Keratinocyte (primary cell): ENCODE results near the gene SLBP. TPM values are rescaled to one million over a fixed set of nuclear protein-coding genes. Genes with fewer than 3 reads are reported as not detected.

Experiments
- DNase-seq: peaks from one replicate; pipeline ENCODE4 v3.0.0-alpha.2; 2011; ENCODE audit warnings: low read depth, missing footprints, low spot score
- FAIRE-seq: peaks from 2 replicates; lab custom pipeline; 2011; peaks lifted over from hg19 to GRCh38; lab: Jason Lieb, UNC
- H2AFZ ChIP-seq: 2 replicates; pipeline ENCODE4 v1.6.0; 2012; ENCODE audit warnings: low read length, control low read depth, inconsistent platforms; ENCODE audit not compliant: control insufficient read depth
- H3K27ac ChIP-seq: 2 replicates; pipeline ENCODE4 v1.5.1; 2011; ENCODE audit warnings: low read length; ENCODE audit not compliant: control insufficient read depth, insufficient read depth
- H3K27me3 ChIP-seq: 3 replicates; pipeline ENCODE4 v1.6.0; 2011; ENCODE audit warnings: low read length; ENCODE audit not compliant: control insufficient read depth, insufficient read depth; ENCODE audit errors: extremely low read depth
- H3K36me3 ChIP-seq, 2 experiments: 2 replicates in 1 of 2; 3 replicates in 1 of 2; pipeline ENCODE4 v1.5.1; 2011; ENCODE audit warnings: low read length in 2 of 2, mild to moderate bottlenecking in 1 of 2; ENCODE audit not compliant: control insufficient read depth in 2 of 2, insufficient read depth in 2 of 2; ENCODE audit errors: extremely low read depth in 1 of 2
- H3K4me1 ChIP-seq: 3 replicates; pipeline ENCODE4 v1.5.1; 2011; ENCODE audit warnings: low read length; ENCODE audit not compliant: control insufficient read depth, insufficient read depth; ENCODE audit errors: extremely low read depth
- H3K4me2 ChIP-seq: 3 replicates; pipeline ENCODE4 v1.6.0; 2011; ENCODE audit warnings: low read depth, low read length; ENCODE audit not compliant: control insufficient read depth, insufficient read depth; ENCODE audit errors: extremely low read depth
- H3K4me3 ChIP-seq, 3 experiments: fragments of 200-600 bp in 1 of 3; sonication (generic) in 1 of 3; 2 replicates in 2 of 3; 3 replicates in 1 of 3; pipeline ENCODE4 v1.5.1; 2011 to 2016; ENCODE audit warnings: low read length in 3 of 3, mild to moderate bottlenecking in 3 of 3, control low read depth in 2 of 3, inconsistent platforms in 1 of 3, low read depth in 1 of 3, mixed read lengths in 1 of 3, mixed run types in 1 of 3, moderate library complexity in 1 of 3; ENCODE audit not compliant: control insufficient read depth in 2 of 3, insufficient read depth in 2 of 3; ENCODE audit errors: extremely low read depth in 1 of 3
- H3K79me2 ChIP-seq: 2 replicates; pipeline ENCODE4 v1.6.0; 2012; ENCODE audit warnings: low read length; ENCODE audit not compliant: control insufficient read depth, insufficient read depth
- H3K9ac ChIP-seq: 3 replicates; pipeline ENCODE4 v1.6.0; 2011; ENCODE audit warnings: low read length; ENCODE audit not compliant: control insufficient read depth, insufficient read depth; ENCODE audit errors: extremely low read depth
- H3K9me1 ChIP-seq: 3 replicates; pipeline ENCODE4 v1.6.0; 2011; ENCODE audit warnings: low read length; ENCODE audit not compliant: control insufficient read depth, insufficient read depth; ENCODE audit errors: extremely low read depth
- H3K9me3 ChIP-seq: 2 replicates; pipeline ENCODE4 v1.5.1; 2012; ENCODE audit warnings: low read depth, low read length; ENCODE audit not compliant: control insufficient read depth
- H4K20me1 ChIP-seq: 3 replicates; pipeline ENCODE4 v1.6.0; 2011; ENCODE audit warnings: low read length; ENCODE audit not compliant: control insufficient read depth, insufficient read depth; ENCODE audit errors: extremely low read depth
- EZH2 ChIP-seq: IDR thresholded peaks from one replicate; pipeline ENCODE4 v1.6.1; 2012; ENCODE audit warnings: inconsistent platforms, mild to moderate bottlenecking, low read length, moderate library complexity
- dilution Hi-C: fragments of 300-500 bp; cut with MboI; formaldehyde crosslinking; loops from one replicate; pipeline ENCODE4 v1.7.0; 2020; ENCODE audit warnings: low sequenced_read_pairs; ENCODE audit not compliant: extremely low pct_ligation_motif_present
- polyA plus RNA-seq, 5 experiments: library from polyadenylated mRNA; depleted of rRNA in 3 of 5; stranded (reverse) in 3 of 5; stranded (forward) in 1 of 5; unstranded in 1 of 5; fragments of >200 nt; gene quantifications; 1 replicate in 1 of 5; 2 replicates in 3 of 5; 3 replicates in 1 of 5; pipeline versions ENCODE4 v1.2.1 to v1.2.3, GENCODE V29; 2011 to 2012; ENCODE audit warnings: missing spikeins in 2 of 5, low read depth in 1 of 5, low replicate concordance in 1 of 5
- TF ChIP-seq, protein P1 (sequence below), 3 experiments: IDR thresholded peaks in 1 of 3; conservative IDR thresholded peaks in 1 of 3; optimal IDR thresholded peaks in 1 of 3; 2 replicates in 2 of 3; 3 replicates in 1 of 3; pipeline versions ENCODE3 to v1.5.1; 2011; ENCODE audit warnings: low read length in 3 of 3, mild to moderate bottlenecking in 3 of 3, moderate library complexity in 2 of 3, control low read depth in 1 of 3, inconsistent platforms in 1 of 3; ENCODE audit not compliant: insufficient read depth in 2 of 3; ENCODE audit errors: extremely low read depth in 1 of 3

SLBP gene
- polyA plus RNA-seq, 1 donor (not counting 4 experiments of a cell fraction or from before 2014, with no cell fraction given): 90.6 TPM

DNA sequence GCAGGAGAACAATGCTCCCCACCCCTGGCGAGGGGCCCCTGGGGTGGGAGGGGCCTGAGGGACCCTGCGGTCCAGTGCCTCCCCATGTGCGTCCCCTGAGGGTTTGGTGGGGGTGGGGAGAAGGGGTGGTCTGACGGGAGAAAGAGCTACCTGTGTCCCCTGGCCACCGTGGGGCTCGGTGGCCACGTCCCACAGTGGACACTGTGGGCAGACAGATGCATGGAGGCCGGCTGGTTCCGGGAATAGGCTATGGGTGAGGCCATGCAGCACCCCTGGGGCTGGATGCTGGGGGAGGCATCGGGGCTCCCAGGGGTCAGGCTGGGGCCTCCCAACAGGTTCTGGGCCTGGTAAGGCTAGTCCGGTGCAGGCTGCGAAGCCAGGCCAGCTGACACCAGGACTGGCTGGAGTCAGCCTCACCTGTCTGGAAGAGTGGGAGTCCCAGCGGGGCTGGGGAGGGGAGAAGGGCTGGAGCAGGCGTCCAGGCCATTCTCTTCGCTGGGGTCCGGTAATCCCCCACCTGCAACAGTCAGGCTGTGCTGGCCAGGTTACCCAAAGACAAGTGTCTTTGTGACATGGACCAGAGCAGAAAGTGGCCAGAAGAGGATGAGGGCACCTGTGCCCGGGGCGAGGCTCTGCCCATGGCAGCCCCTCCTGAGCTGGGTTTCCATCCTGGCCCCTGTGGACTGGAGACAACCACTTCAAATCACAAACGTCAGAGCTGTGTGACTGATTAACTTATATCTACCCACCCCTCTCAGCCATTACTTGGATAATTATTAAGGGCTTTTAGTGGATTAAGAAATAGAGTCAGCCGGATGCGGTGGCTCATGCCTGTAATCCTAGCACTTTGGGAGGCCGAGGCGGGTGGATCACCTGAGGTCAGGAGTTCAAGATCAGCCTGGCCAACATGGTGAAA, 26.6 kb downstream of the SLBP start:
- H2AFZ ChIP-seq: no peak overlapping the region
- FAIRE-seq (no peak), DNase-seq (no peak)
- H3K27ac ChIP-seq: no peak overlapping the region
- dilution Hi-C loops: no loop called here
- H4K20me1 ChIP-seq: no peaks in the 10 kb centered on the region
- no peaks in the 10 kb centered on the region for H3K9me1 ChIP-seq
- H3K27me3 ChIP-seq: no peaks in the 10 kb centered on the region
- H3K4me1 ChIP-seq: peaks cover 10% of the 10 kb centered on the region
- peaks cover 0 to 4% of the 10 kb centered on the region in 2 experiments for H3K36me3 ChIP-seq
- no peaks in the 10 kb centered on the region for H3K9me3 ChIP-seq
- H3K9ac ChIP-seq: no peak overlapping the region
- no peak overlapping the region for H3K4me3 ChIP-seq
- no peaks in the 10 kb centered on the region for H3K79me2 ChIP-seq
- H3K4me2 ChIP-seq: no peak overlapping the region
- TF ChIP-seq EZH2: no peak
- TF ChIP-seq, protein P1, sequence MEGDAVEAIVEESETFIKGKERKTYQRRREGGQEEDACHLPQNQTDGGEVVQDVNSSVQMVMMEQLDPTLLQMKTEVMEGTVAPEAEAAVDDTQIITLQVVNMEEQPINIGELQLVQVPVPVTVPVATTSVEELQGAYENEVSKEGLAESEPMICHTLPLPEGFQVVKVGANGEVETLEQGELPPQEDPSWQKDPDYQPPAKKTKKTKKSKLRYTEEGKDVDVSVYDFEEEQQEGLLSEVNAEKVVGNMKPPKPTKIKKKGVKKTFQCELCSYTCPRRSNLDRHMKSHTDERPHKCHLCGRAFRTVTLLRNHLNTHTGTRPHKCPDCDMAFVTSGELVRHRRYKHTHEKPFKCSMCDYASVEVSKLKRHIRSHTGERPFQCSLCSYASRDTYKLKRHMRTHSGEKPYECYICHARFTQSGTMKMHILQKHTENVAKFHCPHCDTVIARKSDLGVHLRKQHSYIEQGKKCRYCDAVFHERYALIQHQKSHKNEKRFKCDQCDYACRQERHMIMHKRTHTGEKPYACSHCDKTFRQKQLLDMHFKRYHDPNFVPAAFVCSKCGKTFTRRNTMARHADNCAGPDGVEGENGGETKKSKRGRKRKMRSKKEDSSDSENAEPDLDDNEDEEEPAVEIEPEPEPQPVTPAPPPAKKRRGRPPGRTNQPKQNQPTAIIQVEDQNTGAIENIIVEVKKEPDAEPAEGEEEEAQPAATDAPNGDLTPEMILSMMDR (optimal IDR thresholded peaks at IDR 0.05 in 1 of 3, IDR thresholded peaks at IDR 0.05 in 1 of 3, conservative IDR thresholded peaks at IDR 0.05 in 1 of 3; ENCODE audit: extremely low read depth in 1 of 3, insufficient read depth in 2 of 3, low read length in 3 of 3): no peak

DNA sequence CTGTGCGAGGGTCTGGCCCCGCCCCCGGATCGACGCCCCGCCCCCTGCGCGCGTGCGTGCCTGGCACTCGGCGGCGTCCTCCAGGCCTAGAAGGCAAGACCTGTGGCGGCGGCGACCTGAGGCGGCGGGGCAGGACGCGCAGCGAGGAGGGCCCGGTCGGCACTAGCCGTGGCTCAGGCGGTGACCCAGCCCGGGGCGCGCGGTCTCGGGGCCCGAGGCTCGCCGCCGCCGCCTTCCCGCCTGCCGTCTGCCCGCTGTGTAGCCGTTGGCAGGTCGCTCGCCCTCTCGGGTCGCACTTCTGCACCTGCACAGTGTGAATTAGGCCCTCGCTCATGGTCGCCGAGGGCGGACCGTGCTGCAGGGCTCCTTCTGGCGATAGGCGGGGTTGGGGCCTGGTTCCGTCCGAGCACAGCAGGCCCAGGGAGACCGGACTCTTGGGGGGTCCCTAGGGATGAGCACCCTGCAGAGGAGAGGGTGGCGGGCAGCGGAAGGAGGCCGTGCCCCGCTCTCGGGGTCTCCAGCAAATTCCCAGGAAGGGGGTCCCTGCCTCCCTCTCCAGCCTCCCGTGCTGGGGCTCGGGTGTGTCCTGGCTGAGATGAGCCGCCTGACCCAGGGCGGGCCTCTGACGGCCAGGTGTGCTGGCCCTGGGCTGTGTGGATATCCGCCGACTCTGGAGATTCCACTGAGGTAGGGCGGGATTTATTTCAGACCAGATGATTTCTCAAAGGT, 27.4 kb downstream of the SLBP start:
- no peak for TF ChIP-seq EZH2
- TF ChIP-seq, protein P1 (optimal IDR thresholded peaks at IDR 0.05 in 1 of 3, IDR thresholded peaks at IDR 0.05 in 1 of 3, conservative IDR thresholded peaks at IDR 0.05 in 1 of 3; ENCODE audit: extremely low read depth in 1 of 3, insufficient read depth in 2 of 3, low read length in 3 of 3): no peak
- DNase-seq: peak; percentile 32
- Histone ChIP-seq H2AFZ (peak overlapping the region; percentile 68), H3K9me3 (no peaks in the 10 kb centered on the region), H3K4me1 (peaks cover 10% of the 10 kb centered on the region), H3K9me1 (no peaks in the 10 kb centered on the region), H3K27me3 (no peaks in the 10 kb centered on the region), H4K20me1 (no peaks in the 10 kb centered on the region), H3K36me3 (peaks cover 0 to 2% of the 10 kb centered on the region in 2 experiments), H3K9ac (peak overlapping the region; percentile 56), H3K4me2 (peak overlapping the region; percentile 45), H3K27ac (no peak overlapping the region), H3K79me2 (no peaks in the 10 kb centered on the region), H3K4me3 (peak overlapping the region; percentile 32 to 45 (median 44))
- dilution Hi-C loops: no loop called here
- FAIRE-seq: no peak
